GM12878 (cell line): ENCODE data around the gene DCPS. TPM values are rescaled to one million over a fixed set of nuclear protein-coding genes. Genes with fewer than 3 reads are reported as not detected.

Source experiments
- ATAC-seq: fragments of 200-7000 bp; cut with Tn5 transposase; 3 replicates; pipeline ENCODE4 v1.9.1; 2020; ENCODE audit warnings: mild to moderate bottlenecking, moderate library complexity
- BruUV-seq: library from RNA; stranded (reverse); fragments of 400-500 nt; replicated peaks from 2 replicates; lab custom pipeline; 2021; lab: Mats Ljungman, UMichigan
- CTCF ChIA-PET: fragments of 300-600 bp; sonication (Branson Sonifier 250); formaldehyde crosslinking; extraction: SDS; loops from one replicate; lab custom pipeline; 2021; ENCODE audit warnings: inconsistent platforms; lab: Yijun Ruan, JAX
- POLR2A ChIA-PET: fragments of 350-600 bp; formaldehyde crosslinking; extraction: SDS; loops from one replicate; lab custom pipeline; 2021; ENCODE audit warnings: inconsistent platforms; lab: Charles Lee
- RAD21 ChIA-PET: fragments of 300-600 bp; sonication (Branson Sonifier 250); formaldehyde crosslinking; loops from one replicate; lab custom pipeline; 2023; ENCODE audit warnings: antibody characterized with exemption; ENCODE audit not compliant: unreplicated experiment; lab: Charles Lee
- SMC1A ChIA-PET: fragments of 300-600 bp; sonication (Branson Sonifier 250); formaldehyde crosslinking; loops from one replicate; lab custom pipeline; 2023; ENCODE audit not compliant: unreplicated experiment, uncharacterized antibody; lab: Charles Lee
- DNase-seq: peaks from one replicate; pipeline ENCODE4 v3.0.0-alpha.2; 2011; ENCODE audit warnings: low read depth, low spot score
- FAIRE-seq: peaks from 3 replicates; lab custom pipeline; 2011; peaks lifted over from hg19 to GRCh38; lab: Jason Lieb, UNC
- H2AFZ ChIP-seq: 2 replicates; pipeline ENCODE4 v1.6.0; 2011; ENCODE audit warnings: low read depth, low read length, control low read depth; ENCODE audit not compliant: control insufficient read depth
- H3K27ac ChIP-seq: 2 replicates; pipeline ENCODE4 v1.5.1; 2011; ENCODE audit warnings: control low read depth; ENCODE audit not compliant: control insufficient read depth, insufficient read depth
- H3K27me3 ChIP-seq, 2 experiments: replicated peaks in 1 of 2; 2 replicates each; pipeline versions ENCODE4 v1.6.0 to v1.6.1; 2011; ENCODE audit warnings: low read length in 1 of 2; ENCODE audit not compliant: control insufficient read depth in 2 of 2, insufficient read depth in 2 of 2
- H3K36me3 ChIP-seq, 2 experiments: 2 replicates each; pipeline ENCODE4 v1.5.1; 2011; ENCODE audit warnings: low read length in 1 of 2; ENCODE audit not compliant: control insufficient read depth in 2 of 2, insufficient read depth in 2 of 2
- H3K4me1 ChIP-seq: 2 replicates; pipeline ENCODE4 v1.6.1; 2011; ENCODE audit warnings: mild to moderate bottlenecking, low read length, moderate library complexity, mixed read lengths; ENCODE audit not compliant: control insufficient read depth, insufficient read depth
- H3K4me2 ChIP-seq: 2 replicates; pipeline ENCODE4 v1.6.0; 2011; ENCODE audit warnings: control low read depth; ENCODE audit not compliant: control insufficient read depth, insufficient read depth
- H3K4me3 ChIP-seq: fragments of 200-600 bp; sonication (generic); 2 replicates; pipeline ENCODE4 v1.5.1; 2016
- H3K79me2 ChIP-seq: 2 replicates; pipeline ENCODE4 v1.6.0; 2011; ENCODE audit warnings: low read length; ENCODE audit not compliant: control insufficient read depth, insufficient read depth
- H3K9ac ChIP-seq: 2 replicates; pipeline ENCODE4 v1.8.0; 2011; ENCODE audit warnings: low read length, control low read depth, mixed read lengths; ENCODE audit not compliant: control insufficient read depth, insufficient read depth
- H3K9me3 ChIP-seq: replicated peaks from 3 replicates; pipeline ENCODE4 v1.5.1; 2011; ENCODE audit warnings: mild to moderate bottlenecking, low read length; ENCODE audit not compliant: control insufficient read depth, insufficient read depth
- H4K20me1 ChIP-seq: 2 replicates; pipeline ENCODE4 v1.6.0; 2011; ENCODE audit not compliant: control insufficient read depth, insufficient read depth
- BRCA1 ChIP-seq: IDR thresholded peaks from 2 replicates; pipeline ENCODE4 v1.6.1; 2011; ENCODE audit warnings: low read depth, low read length, improper control_type of control experiment
- GATAD2B ChIP-seq: fragments of 450-650 bp; conservative IDR thresholded peaks from 2 replicates; pipeline ENCODE4 v1.6.1; 2017; ENCODE audit warnings: low read depth, mild to moderate bottlenecking, moderate library complexity
- IRF5 ChIP-seq: fragments of 450-650 bp; IDR thresholded peaks from 2 replicates; pipeline ENCODE4 v1.6.1; 2017; ENCODE audit warnings: borderline replicate concordance
- MAX ChIP-seq: IDR thresholded peaks from 2 replicates; pipeline ENCODE4 v1.6.1; 2012; ENCODE audit warnings: low read depth, low read length, improper control_type of control experiment
- NBN ChIP-seq: fragments of 450-650 bp; IDR thresholded peaks from 2 replicates; pipeline ENCODE4 v1.6.1; 2016
- RUNX3 ChIP-seq: IDR thresholded peaks from 2 replicates; pipeline ENCODE4 v1.6.1; 2012; ENCODE audit warnings: low read length, inconsistent platforms
- ZNF622 ChIP-seq: fragments of 450-650 bp; IDR thresholded peaks from 2 replicates; pipeline ENCODE4 v1.6.1; 2017; ENCODE audit warnings: mild to moderate bottlenecking, inconsistent platforms
- WGBS: methylation state at CpG from one replicate; pipeline ENCODE4 v1.1.6; 2016; ENCODE audit warnings: low lambda C conversion rate; ENCODE audit not compliant: insufficient replicate concordance, insufficient coverage; ENCODE audit errors: missing lambda C conversion rate; 5-methylcytosine and 5-hydroxymethylcytosine counted together
- in situ Hi-C: fragments of 300-500 bp; cut with MboI; formaldehyde crosslinking; loops from 9 replicates; pipeline ENCODE4 v1.14.3; 2018; ENCODE audit warnings: mixed read lengths
- intact Hi-C: fragments of 100-400 bp; cut with micrococcal nuclease; formaldehyde crosslinking; loops from one replicate; pipeline ENCODE4 v1.14.2; 2022; ENCODE audit not compliant: unreplicated experiment
- polyA plus RNA-seq, 11 experiments: library from polyadenylated mRNA; depleted of rRNA in 4 of 11; unstranded in 6 of 11; stranded (reverse) in 5 of 11; fragments of >200 nt; fragmentation: Nextera tagmentation in 4 of 11; fragmentation: Illumina TruSeq in 1 of 11; extraction: Ambion mirVana in 4 of 11; extraction: Trizol in 1 of 11; gene quantifications; 1 replicate in 1 of 11; 2 replicates in 10 of 11; pipeline versions ENCODE4 v1.2.1 to v1.2.3, GENCODE V29; 2011 to 2016; ENCODE audit warnings: inconsistent platforms in 2 of 11, missing spikeins in 2 of 11, low read depth in 1 of 11
- total RNA-seq, 4 experiments: library from RNA; depleted of rRNA in 3 of 4; stranded (reverse); fragments of >200 nt in 3 of 4; fragmentation: Illumina TruSeq in 1 of 4; extraction: Trizol in 1 of 4; gene quantifications; 2 replicates each; pipeline versions ENCODE4 v1.2.1 to v1.2.3, GENCODE V29; 2013 to 2021
- TF ChIP-seq, protein P1 (sequence below): IDR thresholded peaks from 2 replicates; pipeline ENCODE4 v1.6.1; 2012; ENCODE audit warnings: low read depth, low read length, improper control_type of control experiment
- TF ChIP-seq, protein P2 (sequence below): fragments of 450-650 bp; IDR thresholded peaks from 2 replicates; pipeline ENCODE4 v1.6.1; 2016; ENCODE audit warnings: mild to moderate bottlenecking

DCPS gene
- total and polyA plus RNA-seq, 10 of the 15 experiments (the other 5 are each of a cell fraction or from before 2014, with no cell fraction given) = 23.5 to 101 (median 67.4) TPM

- TF ChIP-seq, protein P1, sequence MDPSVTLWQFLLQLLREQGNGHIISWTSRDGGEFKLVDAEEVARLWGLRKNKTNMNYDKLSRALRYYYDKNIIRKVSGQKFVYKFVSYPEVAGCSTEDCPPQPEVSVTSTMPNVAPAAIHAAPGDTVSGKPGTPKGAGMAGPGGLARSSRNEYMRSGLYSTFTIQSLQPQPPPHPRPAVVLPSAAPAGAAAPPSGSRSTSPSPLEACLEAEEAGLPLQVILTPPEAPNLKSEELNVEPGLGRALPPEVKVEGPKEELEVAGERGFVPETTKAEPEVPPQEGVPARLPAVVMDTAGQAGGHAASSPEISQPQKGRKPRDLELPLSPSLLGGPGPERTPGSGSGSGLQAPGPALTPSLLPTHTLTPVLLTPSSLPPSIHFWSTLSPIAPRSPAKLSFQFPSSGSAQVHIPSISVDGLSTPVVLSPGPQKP = no peak
- no peak for TF ChIP-seq BRCA1
- no peak for TF ChIP-seq MAX
- TF ChIP-seq GATAD2B = no peak
Observed at GRCh38 chr11:126352163-126352562, 48.3 kb downstream of the DCPS start (continued).

- ChIA-PET SMC1A (interaction anchor here (1.2 to 2.6 kb wide), 5 partner anchors 8 to 67 kb away, joined by 3 to 14 read pairs (median 5); no protein-coding TSS in a partner anchor), POLR2A (interaction anchor here (0.5 to 0.6 kb wide), 2 partner anchors 16 to 443 kb away, joined by 3 to 4 read pairs; no protein-coding TSS in a partner anchor), CTCF (interaction anchor here (0.8 to 5.2 kb wide), 4 partner anchors 11 to 128 kb away, joined by 3 to 22 read pairs (median 7); no protein-coding TSS in a partner anchor), RAD21 (interaction anchor here (0.6 to 2.0 kb wide), 2 partner anchors 37 to 67 kb away, joined by 3 to 5 read pairs; no protein-coding TSS in a partner anchor)
- 0 out of 2 replicates have a peak, but pooled peaks have one; percentile 40 for TF ChIP-seq NBN
- TF ChIP-seq IRF5 = no peak
- TF ChIP-seq, protein P2, sequence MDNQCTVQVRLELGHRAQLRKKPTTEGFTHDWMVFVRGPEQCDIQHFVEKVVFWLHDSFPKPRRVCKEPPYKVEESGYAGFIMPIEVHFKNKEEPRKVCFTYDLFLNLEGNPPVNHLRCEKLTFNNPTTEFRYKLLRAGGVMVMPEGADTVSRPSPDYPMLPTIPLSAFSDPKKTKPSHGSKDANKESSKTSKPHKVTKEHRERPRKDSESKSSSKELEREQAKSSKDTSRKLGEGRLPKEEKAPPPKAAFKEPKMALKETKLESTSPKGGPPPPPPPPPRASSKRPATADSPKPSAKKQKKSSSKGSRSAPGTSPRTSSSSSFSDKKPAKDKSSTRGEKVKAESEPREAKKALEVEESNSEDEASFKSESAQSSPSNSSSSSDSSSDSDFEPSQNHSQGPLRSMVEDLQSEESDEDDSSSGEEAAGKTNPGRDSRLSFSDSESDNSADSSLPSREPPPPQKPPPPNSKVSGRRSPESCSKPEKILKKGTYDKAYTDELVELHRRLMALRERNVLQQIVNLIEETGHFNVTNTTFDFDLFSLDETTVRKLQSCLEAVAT = 0 out of 2 replicates have a peak, but pooled peaks have one; percentile 17
- TF ChIP-seq RUNX3 = 0 out of 2 replicates have a peak, but pooled peaks have one; percentile 19
- TF ChIP-seq ZNF622 = no peak
- Histone ChIP-seq H3K79me2 (peaks cover 17% of the 10 kb centered on the region), H3K27me3 (no peaks in the 10 kb centered on the region), H3K4me2 (peak overlapping the region; percentile 26), H3K9me3 (no peaks in the 10 kb centered on the region), H3K4me1 (peaks cover 21% of the 10 kb centered on the region), H3K36me3 (no peaks in the 10 kb centered on the region; a peak in 2 of 4 replicates), H3K4me3 (no peak overlapping the region), H4K20me1 (no peaks in the 10 kb centered on the region), H3K27ac (peak overlapping the region; percentile 28; the same call in 1 of the 2 replicates), H3K9ac (peak overlapping the region; percentile 20; the same call in 1 of the 2 replicates), H2AFZ (no peak overlapping the region)
- 49% methylated on average over 4 of the region's 4 CpGs for WGBS
- BruUV-seq = no TSS peak
- intact Hi-C loops (no loop called here), in situ Hi-C loops (no loop called here)
- peak; percentile 29 for ATAC-seq
- no peak for FAIRE-seq
- DNase-seq = peak; percentile 15
Observed at GRCh38 chr11:126352934-126353801, 49.3 kb downstream of the DCPS start.
